Right cardiac atrium (tissue), 5 donors: ENCODE data around the gene ACTR3. TPM values are rescaled to one million over a fixed set of nuclear protein-coding genes. Genes with fewer than 3 reads are reported as not detected.

Experiments used
- ATAC-seq, 2 donors: fragments of 200-7000 bp; cut with Tn5 transposase; one replicate each; pipeline versions ENCODE4 v1.8.0 to v1.9.1; 2020; ENCODE audit warnings: moderate library complexity in 2 of 2, mild to moderate bottlenecking in 1 of 2
- DNase-seq, 3 donors: peaks; one replicate each; pipeline ENCODE4 v3.0.0-alpha.2; 2020
- H3K27ac ChIP-seq: one replicate; pipeline ENCODE4 v1.5.1; 2013; ENCODE audit warnings: mild to moderate bottlenecking, low read length, control low read depth, moderate library complexity
- H3K27me3 ChIP-seq: one replicate; pipeline ENCODE4 v1.6.1; 2013; ENCODE audit not compliant: control insufficient read depth, insufficient read depth
- H3K4me1 ChIP-seq: one replicate; pipeline ENCODE4 v1.6.1; 2013; ENCODE audit warnings: low read length; ENCODE audit not compliant: control insufficient read depth, insufficient read depth
- H3K4me3 ChIP-seq: one replicate; pipeline ENCODE4 v1.5.1; 2013; ENCODE audit warnings: low read length, control low read depth
- H3K9me3 ChIP-seq: one replicate; pipeline ENCODE4 v1.6.1; 2013; ENCODE audit warnings: low read length; ENCODE audit not compliant: control insufficient read depth
- WGBS: extraction: QIAGEN DNeasy Blood & Tissue Kit; methylation state at CpG from one replicate; pipeline ENCODE4 v1.1.7; 2013; 5-methylcytosine and 5-hydroxymethylcytosine counted together
- intact Hi-C, 4 donors: fragments of 100-400 bp; cut with DNase I; formaldehyde crosslinking; loops; one replicate each; pipeline versions ENCODE4 v1.11.0 to v1.14.0; 2022 to 2023
- polyA plus RNA-seq: library from polyadenylated mRNA; stranded (reverse); fragments of 200-250 nt; gene quantifications from one replicate; pipeline ENCODE4 v1.2.3, GENCODE V29; 2013
- total RNA-seq, 4 donors: library from RNA; stranded (reverse); fragmentation: NEBNext Ultra II Directional; extraction: Animal tissue kit (Norgen Biotek cat#: 25700); gene quantifications; one replicate each; pipeline ENCODE4 v1.2.1, GENCODE V29; 2021
- donor health status: healthy with polysubstance abuse.
- donor health status: DM: no; HTN: yes; CAD: no.
- donor health status: DM: no; HTN: no; CAD: no.
- donor health status: DM: no; HTN: yes; CAD: no; lungs with severe emphysema.
- donor health status: DM: yes; HTN: yes; CAD: no.

ACTR3 gene
- total and polyA plus RNA-seq, 5 donors, result 42.3 to 168 (median 136) TPM

- Histone ChIP-seq H3K4me1 (no peaks in the 10 kb centered on the region), H3K4me3 (no peak overlapping the region), H3K9me3 (no peaks in the 10 kb centered on the region), H3K27ac (no peak overlapping the region), H3K27me3 (no peaks in the 10 kb centered on the region)
- ATAC-seq (no peak), DNase-seq (peak; percentile 30 to 55 (median 52))
- WGBS, result 62% methylated on average over 93 of the region's 93 CpGs
- intact Hi-C loops, result loop anchor here in 3 of 4 donors (5.0 to 10.0 kb wide), 2 partner anchors 573 to 575 kb away; no protein-coding TSS in a partner anchor
Observed at GRCh38 chr2:113979191-113980128, 89.6 kb downstream of the ACTR3 start.

- 63% methylated on average over 4 of the region's 4 CpGs for whole genome bisulfite sequencing
- H3K4me1 ChIP-seq, result no peaks in the 10 kb centered on the region
- peak; percentile 80 to 84 for ATAC-seq
- intact Hi-C loops, result no loop called here
- H3K27me3 ChIP-seq, result no peaks in the 10 kb centered on the region
- no peak overlapping the region for H3K4me3 ChIP-seq
- DNase-seq, result peak; percentile 35 to 61 (median 43)
- H3K27ac ChIP-seq, result no peak overlapping the region
- H3K9me3 ChIP-seq, result no peaks in the 10 kb centered on the region
Observed at GRCh38 chr2:113980946-113981345, 91.1 kb downstream of the ACTR3 start.

- 78% methylated on average over 8 of the region's 8 CpGs for WGBS
- Histone ChIP-seq H3K27ac (no peak overlapping the region), H3K4me1 (no peaks in the 10 kb centered on the region), H3K4me3 (no peak overlapping the region), H3K27me3 (no peaks in the 10 kb centered on the region), H3K9me3 (no peaks in the 10 kb centered on the region)
- DNase-seq (no peak), ATAC-seq (peak; percentile 47 to 65)
- intact Hi-C loops, result no loop called here
Observed at GRCh38 chr2:113981404-113982134, 91.7 kb downstream of the ACTR3 start.

- 90% methylated on average over 7 of the region's 7 CpGs for WGBS
- DNase-seq (no peak), ATAC-seq (no peak)
- no peak overlapping the region for H3K27ac ChIP-seq
- H3K9me3 ChIP-seq, result no peaks in the 10 kb centered on the region
- H3K4me1 ChIP-seq, result no peaks in the 10 kb centered on the region
- intact Hi-C loops, result no loop called here
- no peaks in the 10 kb centered on the region for H3K27me3 ChIP-seq
- H3K4me3 ChIP-seq, result no peak overlapping the region
Observed at GRCh38 chr2:113985554-113986397, 95.9 kb downstream of the ACTR3 start.

GRCh38 chr2:113986762-113987290 is 96.9 kb downstream of the ACTR3 start:
- DNase-seq (no peak), ATAC-seq (no peak)
- Histone ChIP-seq H3K4me3 (no peak overlapping the region), H3K4me1 (no peaks in the 10 kb centered on the region), H3K9me3 (no peaks in the 10 kb centered on the region), H3K27me3 (no peaks in the 10 kb centered on the region), H3K27ac (no peak overlapping the region)
- 60% methylated on average over 4 of the region's 4 CpGs for whole genome bisulfite sequencing
- intact Hi-C loops, result no loop called here

GRCh38 chr2:113992090-113992489 is 102.2 kb downstream of the ACTR3 start:
- H3K9me3 ChIP-seq, result no peaks in the 10 kb centered on the region
- no peak overlapping the region for H3K4me3 ChIP-seq
- no peak for DNase-seq
- WGBS, result 55% methylated on average over 1 of the region's 1 CpG
- H3K27ac ChIP-seq, result no peak overlapping the region
- H3K27me3 ChIP-seq, result no peaks in the 10 kb centered on the region
- no peaks in the 10 kb centered on the region for H3K4me1 ChIP-seq
- intact Hi-C loops, result no loop called here
- no peak for ATAC-seq

GRCh38 chr2:113996671-113997594 is 107.0 kb downstream of the ACTR3 start:
- intact Hi-C loops, result no loop called here
- H3K4me1 ChIP-seq, result no peaks in the 10 kb centered on the region
- no peaks in the 10 kb centered on the region for H3K9me3 ChIP-seq
- no peak overlapping the region for H3K27ac ChIP-seq
- WGBS, result 67% methylated on average over 6 of the region's 6 CpGs
- ATAC-seq (no peak), DNase-seq (no peak)
- no peaks in the 10 kb centered on the region for H3K27me3 ChIP-seq
- no peak overlapping the region for H3K4me3 ChIP-seq

GRCh38 chr2:114001152-114001551 is 111.3 kb downstream of the ACTR3 start:
- Histone ChIP-seq H3K4me1 (no peaks in the 10 kb centered on the region), H3K4me3 (no peak overlapping the region), H3K27ac (no peak overlapping the region), H3K27me3 (no peaks in the 10 kb centered on the region), H3K9me3 (no peaks in the 10 kb centered on the region)
- 55% methylated on average over 5 of the region's 5 CpGs for WGBS
- DNase-seq (no peak), ATAC-seq (no peak)
- intact Hi-C loops, result no loop called here

GRCh38 chr2:114001937-114002336 is 112.0 kb downstream of the ACTR3 start:
- Histone ChIP-seq H3K4me3 (no peak overlapping the region), H3K9me3 (no peaks in the 10 kb centered on the region), H3K27me3 (no peaks in the 10 kb centered on the region), H3K4me1 (no peaks in the 10 kb centered on the region), H3K27ac (no peak overlapping the region)
- WGBS, result 63% methylated on average over 2 of the region's 2 CpGs
- intact Hi-C loops, result no loop called here
- no peak for ATAC-seq
- no peak for DNase-seq
